GM12874 (cell line): ENCODE results near the gene JPT1.

Experiments
- TF ChIP-seq, protein P1 (sequence below): IDR thresholded peaks from 2 replicates; pipeline ENCODE4 v1.5.1; 2011; ENCODE audit warnings: low read depth, mild to moderate bottlenecking, control low read depth, low read length, moderate library complexity; ENCODE audit not compliant: insufficient read depth

JPT1 gene

DNA sequence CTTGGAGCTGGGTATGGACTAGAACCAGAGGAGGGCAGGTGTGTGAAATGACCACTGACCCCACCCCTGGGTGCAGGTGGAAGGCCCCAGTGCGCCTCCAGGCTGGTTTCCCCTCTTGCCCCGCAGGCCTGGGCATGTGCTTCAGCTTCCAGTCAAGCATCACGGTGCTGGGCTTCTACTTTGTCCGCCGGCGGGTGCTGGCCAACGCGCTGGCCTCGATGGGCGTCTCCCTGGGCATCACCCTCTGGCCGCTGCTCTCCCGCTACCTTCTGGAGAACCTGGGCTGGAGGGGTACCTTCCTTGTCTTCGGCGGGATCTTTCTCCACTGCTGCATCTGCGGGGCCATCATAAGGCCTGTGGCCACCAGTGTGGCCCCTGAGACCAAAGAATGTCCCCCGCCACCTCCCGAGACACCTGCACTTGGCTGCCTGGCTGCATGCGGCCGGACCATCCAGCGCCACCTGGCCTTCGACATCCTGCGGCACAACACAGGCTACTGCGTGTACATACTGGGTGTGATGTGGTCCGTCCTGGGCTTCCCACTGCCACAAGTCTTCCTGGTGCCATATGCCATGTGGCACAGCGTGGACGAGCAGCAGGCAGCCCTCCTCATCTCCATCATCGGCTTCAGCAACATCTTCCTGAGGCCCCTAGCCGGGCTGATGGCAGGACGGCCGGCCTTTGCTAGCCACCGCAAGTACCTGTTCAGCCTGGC lies 54.3 kb downstream of the JPT1 start:
- TF ChIP-seq, protein P1, sequence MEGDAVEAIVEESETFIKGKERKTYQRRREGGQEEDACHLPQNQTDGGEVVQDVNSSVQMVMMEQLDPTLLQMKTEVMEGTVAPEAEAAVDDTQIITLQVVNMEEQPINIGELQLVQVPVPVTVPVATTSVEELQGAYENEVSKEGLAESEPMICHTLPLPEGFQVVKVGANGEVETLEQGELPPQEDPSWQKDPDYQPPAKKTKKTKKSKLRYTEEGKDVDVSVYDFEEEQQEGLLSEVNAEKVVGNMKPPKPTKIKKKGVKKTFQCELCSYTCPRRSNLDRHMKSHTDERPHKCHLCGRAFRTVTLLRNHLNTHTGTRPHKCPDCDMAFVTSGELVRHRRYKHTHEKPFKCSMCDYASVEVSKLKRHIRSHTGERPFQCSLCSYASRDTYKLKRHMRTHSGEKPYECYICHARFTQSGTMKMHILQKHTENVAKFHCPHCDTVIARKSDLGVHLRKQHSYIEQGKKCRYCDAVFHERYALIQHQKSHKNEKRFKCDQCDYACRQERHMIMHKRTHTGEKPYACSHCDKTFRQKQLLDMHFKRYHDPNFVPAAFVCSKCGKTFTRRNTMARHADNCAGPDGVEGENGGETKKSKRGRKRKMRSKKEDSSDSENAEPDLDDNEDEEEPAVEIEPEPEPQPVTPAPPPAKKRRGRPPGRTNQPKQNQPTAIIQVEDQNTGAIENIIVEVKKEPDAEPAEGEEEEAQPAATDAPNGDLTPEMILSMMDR: no peak

DNA sequence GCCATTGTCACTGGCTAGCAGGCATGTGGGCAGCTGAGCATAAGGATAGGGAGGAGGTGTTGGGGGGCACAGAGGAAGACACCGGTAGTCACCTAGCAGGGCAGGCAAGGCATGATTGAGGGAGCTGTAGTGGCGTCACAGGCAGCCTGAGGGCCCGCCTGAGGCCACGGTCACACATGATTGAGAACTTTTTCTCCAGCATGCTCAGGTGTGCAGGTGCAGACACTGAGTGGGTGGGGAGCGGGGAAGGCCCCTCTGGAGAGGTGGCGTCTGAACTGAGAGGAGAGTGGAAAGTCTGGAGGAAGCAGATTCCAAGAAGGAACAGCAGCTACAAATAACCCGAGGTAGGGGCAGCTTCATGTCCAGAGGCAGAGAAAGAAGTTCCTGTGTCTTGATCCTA lies 55.5 kb downstream of the JPT1 start:
- TF ChIP-seq, protein P1: no peak

DNA sequence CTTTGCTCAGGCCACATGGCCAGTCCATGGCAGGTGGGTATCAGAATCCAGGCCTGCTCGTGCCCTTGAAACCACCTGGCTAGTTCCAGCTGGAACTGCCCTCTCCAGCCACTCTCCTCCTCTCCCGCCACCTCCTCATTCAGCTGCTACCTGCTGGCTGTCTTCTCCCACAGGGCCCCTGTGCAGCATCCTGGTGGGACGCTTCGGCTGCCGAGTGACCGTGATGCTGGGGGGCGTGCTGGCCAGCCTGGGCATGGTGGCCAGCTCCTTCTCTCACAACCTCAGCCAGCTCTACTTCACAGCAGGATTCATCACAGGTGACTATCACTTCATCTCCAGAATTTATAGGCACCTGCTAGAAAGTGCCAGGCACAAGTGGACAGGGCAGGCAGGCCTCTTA lies 56.4 kb downstream of the JPT1 start:
- TF ChIP-seq, protein P1: no peak

DNA sequence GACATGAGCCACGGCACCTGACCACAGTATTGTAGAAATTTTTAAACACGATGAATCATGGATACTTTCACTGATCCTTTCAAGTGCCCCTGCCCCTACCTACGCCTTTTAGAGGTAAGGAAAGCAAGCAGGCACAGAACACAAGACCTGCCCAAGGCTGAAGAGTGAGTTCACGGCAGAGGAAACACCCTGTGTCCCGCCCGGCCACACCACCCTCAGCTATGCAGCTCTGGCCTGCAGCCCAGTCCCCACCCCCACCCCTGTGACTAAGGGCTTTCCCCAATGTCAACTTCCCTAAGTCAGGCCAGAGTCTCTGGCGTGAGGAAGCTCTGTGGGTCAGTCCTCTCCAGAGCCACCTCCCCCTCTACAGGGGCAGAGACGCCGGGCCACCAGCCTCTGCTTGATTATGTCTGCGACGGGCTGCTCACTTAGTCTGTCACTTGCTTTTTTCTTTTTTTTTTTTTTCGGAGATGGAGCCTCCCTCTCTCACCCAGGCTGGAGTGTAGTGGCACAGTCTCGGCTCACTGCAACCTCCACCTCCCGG lies 58.2 kb downstream of the JPT1 start:
- TF ChIP-seq, protein P1: no peak

DNA sequence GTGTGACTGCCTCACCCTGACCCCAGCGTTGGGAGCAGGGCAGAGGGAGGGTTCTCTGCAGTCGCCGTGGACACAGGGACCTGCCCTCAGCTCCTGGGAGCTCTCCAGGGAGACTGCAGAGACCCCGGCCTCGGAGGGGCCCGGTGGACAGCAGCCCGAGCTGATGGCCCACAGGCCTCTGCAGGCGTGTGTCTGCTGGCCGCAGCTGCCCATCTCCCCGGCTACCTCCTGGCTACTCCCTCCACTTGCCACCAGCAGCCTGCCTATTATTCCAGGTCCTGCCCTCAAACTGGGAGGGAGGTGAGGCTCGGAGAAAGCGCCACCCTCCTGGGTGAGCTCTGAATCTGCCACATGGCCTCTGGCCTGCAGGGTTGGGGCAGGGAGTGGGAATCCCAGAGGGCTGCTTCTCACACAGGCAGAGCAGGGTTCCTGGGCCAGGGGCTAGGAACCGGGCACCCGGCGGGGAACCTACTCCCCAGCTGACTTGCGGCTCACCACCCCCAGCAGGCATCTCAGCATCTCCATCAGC lies 59.4 kb downstream of the JPT1 start:
- TF ChIP-seq, protein P1: no peak

DNA sequence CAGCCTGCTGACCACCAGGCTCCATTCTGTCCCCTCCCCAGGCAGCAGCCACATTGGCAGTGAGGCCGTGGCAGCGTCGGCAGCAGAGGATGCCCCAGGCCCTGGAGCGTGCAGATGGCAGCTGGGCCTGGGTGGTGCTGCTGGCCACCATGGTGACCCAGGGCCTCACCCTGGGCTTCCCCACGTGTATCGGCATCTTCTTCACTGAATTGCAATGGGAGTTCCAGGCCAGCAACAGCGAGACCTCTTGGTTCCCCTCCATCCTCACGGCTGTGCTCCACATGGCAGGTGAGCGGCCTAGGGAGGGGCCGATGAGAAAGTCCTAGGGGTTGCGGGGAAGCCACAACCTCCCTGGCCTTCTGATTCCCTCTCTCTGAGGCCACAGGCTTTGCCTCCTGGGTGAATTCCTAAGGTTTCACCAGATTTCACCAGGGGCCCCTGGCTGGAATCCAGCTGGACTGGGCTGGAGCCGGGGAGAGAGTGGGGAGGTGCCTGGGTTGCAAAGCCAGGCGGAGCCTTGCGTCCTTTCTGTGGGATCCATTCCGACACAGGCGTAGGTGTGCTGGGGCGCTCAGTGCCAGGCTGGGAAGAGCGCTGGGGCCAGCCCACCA lies 60.7 kb downstream of the JPT1 start:
- TF ChIP-seq, protein P1: no peak

DNA sequence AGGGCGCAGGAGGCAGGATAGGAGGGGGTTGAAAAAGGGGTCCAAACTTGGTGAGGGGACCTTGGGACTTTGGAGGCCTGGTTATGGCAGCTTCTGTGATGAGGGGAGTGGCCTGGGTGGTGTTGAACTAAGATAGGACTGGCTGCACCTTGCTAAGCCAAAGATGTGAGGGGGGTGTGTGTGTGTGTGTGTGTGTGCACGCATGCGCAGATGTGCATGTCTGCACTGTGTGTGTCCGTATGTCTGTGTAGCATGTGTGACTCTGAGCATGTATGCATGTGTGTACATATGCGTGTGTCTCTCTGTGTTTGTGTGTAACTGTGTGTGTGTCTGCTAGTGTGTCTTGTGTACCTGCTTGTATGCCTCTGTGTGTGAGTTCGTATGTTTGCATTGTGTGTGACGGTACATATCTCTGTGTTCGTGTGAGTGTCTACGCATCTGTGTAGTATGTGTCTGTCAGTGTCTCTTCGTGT lies 62.4 kb downstream of the JPT1 start:
- TF ChIP-seq, protein P1: no peak
